ENCODE data around the gene CYLC2.

The CYLC2 gene

GRCh38 chr9:102972780-102973179 lies 22.4 kb upstream of the CYLC2 start:
- H3K79me2 ChIP-seq (ENCODE audit: low read length), result no peaks in the 10 kb centered on the region
- TF ChIP-seq CTCF (IDR thresholded peaks at IDR 0.05; ENCODE audit: low read depth, low read length) (no peak), EZH2phosphoT487 (IDR thresholded peaks at IDR 0.05; ENCODE audit: low read depth) (no peak)
- no peak overlapping the region for H3K4me3 ChIP-seq (ENCODE audit: low read length)
- H4K20me1 ChIP-seq (ENCODE audit: insufficient read depth, low read length), result no peaks in the 10 kb centered on the region
- no peak overlapping the region for H3K9ac ChIP-seq (ENCODE audit: low read length)
- no peak overlapping the region for H3K27ac ChIP-seq (ENCODE audit: low read length)
- H3K27me3 ChIP-seq (ENCODE audit: low read depth, low read length), result no peaks in the 10 kb centered on the region
- no peaks in the 10 kb centered on the region for H3K9me3 ChIP-seq (ENCODE audit: insufficient read depth, low read length)
- H3K36me3 ChIP-seq (replicated peaks; ENCODE audit: low read depth, low read length), result no peaks in the 10 kb centered on the region
- no peak overlapping the region for H2AFZ ChIP-seq (ENCODE audit: low read depth, low read length)
- no peak overlapping the region for H3K4me2 ChIP-seq (ENCODE audit: low read length)
- H3K4me1 ChIP-seq (ENCODE audit: low read length), result no peaks in the 10 kb centered on the region

GRCh38 chr9:102974530-102974929 lies 20.6 kb upstream of the CYLC2 start:
- Histone ChIP-seq H3K4me1 (ENCODE audit: low read length) (no peaks in the 10 kb centered on the region), H3K4me2 (ENCODE audit: low read length) (no peak overlapping the region), H3K9me3 (ENCODE audit: insufficient read depth, low read length) (no peaks in the 10 kb centered on the region), H3K36me3 (replicated peaks; ENCODE audit: low read depth, low read length) (no peaks in the 10 kb centered on the region), H3K79me2 (ENCODE audit: low read length) (no peaks in the 10 kb centered on the region), H2AFZ (ENCODE audit: low read depth, low read length) (no peak overlapping the region), H3K9ac (ENCODE audit: low read length) (no peak overlapping the region), H3K4me3 (ENCODE audit: low read length) (no peak overlapping the region), H3K27me3 (ENCODE audit: low read depth, low read length) (no peaks in the 10 kb centered on the region), H3K27ac (ENCODE audit: low read length) (no peak overlapping the region), H4K20me1 (ENCODE audit: insufficient read depth, low read length) (no peaks in the 10 kb centered on the region)
- no peak for TF ChIP-seq EZH2phosphoT487 (IDR thresholded peaks at IDR 0.05; ENCODE audit: low read depth)
- no peak for TF ChIP-seq CTCF (IDR thresholded peaks at IDR 0.05; ENCODE audit: low read depth, low read length)

- H3K27me3 ChIP-seq (ENCODE audit: low read depth, low read length), result no peaks in the 10 kb centered on the region
Observed at GRCh38 chr9:102975251-102975650, 19.9 kb upstream of the CYLC2 start.

GRCh38 chr9:102985162-102985895 lies 9.8 kb upstream of the CYLC2 start:
- Histone ChIP-seq H3K27me3 (ENCODE audit: low read depth, low read length) (no peaks in the 10 kb centered on the region), H4K20me1 (ENCODE audit: insufficient read depth, low read length) (no peaks in the 10 kb centered on the region), H3K4me3 (ENCODE audit: low read length) (no peak overlapping the region), H3K27ac (ENCODE audit: low read length) (no peak overlapping the region), H3K4me1 (ENCODE audit: low read length) (no peaks in the 10 kb centered on the region), H3K36me3 (replicated peaks; ENCODE audit: low read depth, low read length) (no peaks in the 10 kb centered on the region), H2AFZ (ENCODE audit: low read depth, low read length) (no peak overlapping the region), H3K9ac (ENCODE audit: low read length) (no peak overlapping the region), H3K9me3 (ENCODE audit: insufficient read depth, low read length) (no peaks in the 10 kb centered on the region), H3K4me2 (ENCODE audit: low read length) (no peak overlapping the region), H3K79me2 (ENCODE audit: low read length) (no peaks in the 10 kb centered on the region)
- TF ChIP-seq EZH2phosphoT487 (IDR thresholded peaks at IDR 0.05; ENCODE audit: low read depth) (no peak), CTCF (IDR thresholded peaks at IDR 0.05; ENCODE audit: low read depth, low read length) (no peak)

More at GRCh38 chr9:102975251-102975650, 19.9 kb upstream of the CYLC2 start:
- Histone ChIP-seq H3K9me3 (ENCODE audit: insufficient read depth, low read length) (no peaks in the 10 kb centered on the region), H3K27ac (ENCODE audit: low read length) (no peak overlapping the region), H3K9ac (ENCODE audit: low read length) (no peak overlapping the region), H3K79me2 (ENCODE audit: low read length) (no peaks in the 10 kb centered on the region), H2AFZ (ENCODE audit: low read depth, low read length) (no peak overlapping the region), H3K4me3 (ENCODE audit: low read length) (no peak overlapping the region), H3K36me3 (replicated peaks; ENCODE audit: low read depth, low read length) (no peaks in the 10 kb centered on the region), H4K20me1 (ENCODE audit: insufficient read depth, low read length) (no peaks in the 10 kb centered on the region), H3K4me1 (ENCODE audit: low read length) (no peaks in the 10 kb centered on the region), H3K4me2 (ENCODE audit: low read length) (no peak overlapping the region)
- TF ChIP-seq EZH2phosphoT487 (IDR thresholded peaks at IDR 0.05; ENCODE audit: low read depth) (no peak), CTCF (IDR thresholded peaks at IDR 0.05; ENCODE audit: low read depth, low read length) (no peak)

Data from OCI-LY3 (cell line).